Measurements from ENCODE around the gene AURKAIP1.

DNA sequence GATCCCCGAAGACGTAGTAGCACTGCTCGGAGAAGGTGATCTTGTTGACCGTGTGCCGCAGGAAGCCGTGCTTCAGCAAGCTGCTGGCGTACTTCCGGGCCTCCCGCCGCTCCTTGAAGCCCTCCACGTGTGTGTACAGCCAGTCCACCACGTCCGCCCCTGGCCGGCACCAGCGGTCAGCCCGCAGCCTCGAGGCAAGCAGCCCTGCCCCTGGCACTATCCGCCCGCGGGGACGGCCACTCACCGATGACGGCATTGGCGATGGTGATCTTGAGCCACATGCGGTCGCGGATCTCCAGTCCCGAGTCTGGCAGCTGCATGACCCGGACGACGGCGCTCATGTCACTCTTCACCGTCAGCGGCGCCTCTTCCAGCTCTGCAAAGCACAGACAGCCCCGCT is 36.7 kb downstream of the AURKAIP1 start:
- TF ChIP-seq POLR2A (IDR thresholded peaks at IDR 0.05; ENCODE audit: low read depth, low read length) (no peak), TAF1 (IDR thresholded peaks at IDR 0.05; ENCODE audit: low read depth, low read length) (no peak), POU2F2 (IDR thresholded peaks at IDR 0.05; ENCODE audit: low read depth, low read length) (no peak)
